GM12878 (cell line): ENCODE results near the gene ASMTL. TPM values are rescaled to one million over a fixed set of nuclear protein-coding genes. Genes with fewer than 3 reads are reported as not detected.
A peak's percentile ranks its signal among the peaks of the same experiment; 100 is the strongest.

ENCODE experiments used
- CBX3 ChIP-seq: fragments of 200-600 bp; sonication (generic); IDR thresholded peaks from 2 replicates; pipeline ENCODE4 v1.6.1; 2016; ENCODE audit warnings: low read depth, borderline replicate concordance
- CHD1 ChIP-seq: IDR thresholded peaks from 2 replicates; pipeline ENCODE4 v1.6.1; 2012; ENCODE audit warnings: low read depth, low read length, improper control_type of control experiment
- JUNB ChIP-seq: IDR thresholded peaks from 2 replicates; pipeline ENCODE4 v1.6.1; 2016; ENCODE audit warnings: antibody characterized with exemption, mild to moderate bottlenecking
- KAT2A ChIP-seq: conservative IDR thresholded peaks from 2 replicates; pipeline ENCODE4 v1.6.1; 2011; ENCODE audit warnings: low read depth, low read length; ENCODE audit not compliant: control insufficient read depth
- NBN ChIP-seq: fragments of 450-650 bp; IDR thresholded peaks from 2 replicates; pipeline ENCODE4 v1.6.1; 2016
- NFYB ChIP-seq: IDR thresholded peaks from 2 replicates; pipeline ENCODE4 v1.6.1; 2011; ENCODE audit warnings: low read depth, mild to moderate bottlenecking, low read length, improper control_type of control experiment, moderate library complexity; ENCODE audit not compliant: insufficient read depth
- NR2C1 ChIP-seq: fragments of 450-650 bp; IDR thresholded peaks from 2 replicates; pipeline ENCODE4 v1.6.1; 2017; ENCODE audit warnings: antibody characterized with exemption, mild to moderate bottlenecking, moderate library complexity
- PAX5 ChIP-seq: IDR thresholded peaks from 2 replicates; pipeline ENCODE4 v1.6.1; 2011; ENCODE audit warnings: low read depth, low read length, borderline replicate concordance
- SMAD1 ChIP-seq: fragments of 450-650 bp; IDR thresholded peaks from 2 replicates; pipeline ENCODE4 v1.6.1; 2018; ENCODE audit warnings: mild to moderate bottlenecking, low read depth; ENCODE audit not compliant: partially characterized antibody
- SUZ12 ChIP-seq: fragments of 200-600 bp; sonication (generic); IDR thresholded peaks from one replicate; pipeline ENCODE4 v1.6.1; 2018; ENCODE audit warnings: antibody characterized with exemption, mild to moderate bottlenecking; ENCODE audit not compliant: unreplicated experiment
- TARDBP ChIP-seq: IDR thresholded peaks from 2 replicates; pipeline ENCODE4 v1.6.1; 2016; ENCODE audit warnings: borderline replicate concordance
- YY1 ChIP-seq: IDR thresholded peaks from 2 replicates; pipeline ENCODE4 v1.6.1; 2011; ENCODE audit warnings: low read depth, mild to moderate bottlenecking, low read length
- ZNF274 ChIP-seq: IDR thresholded peaks from one replicate; pipeline ENCODE4 v1.8.0; 2011; ENCODE audit not compliant: insufficient read length, insufficient read depth
- polyA plus RNA-seq, 11 experiments: library from polyadenylated mRNA; depleted of rRNA in 4 of 11; unstranded in 6 of 11; stranded (reverse) in 5 of 11; fragments of >200 nt; fragmentation: Nextera tagmentation in 4 of 11; fragmentation: Illumina TruSeq in 1 of 11; extraction: Ambion mirVana in 4 of 11; extraction: Trizol in 1 of 11; gene quantifications; 1 replicate in 1 of 11; 2 replicates in 10 of 11; pipeline versions ENCODE4 v1.2.1 to v1.2.3, GENCODE V29; 2011 to 2016; ENCODE audit warnings: inconsistent platforms in 2 of 11, missing spikeins in 2 of 11, low read depth in 1 of 11
- total RNA-seq, 4 experiments: library from RNA; depleted of rRNA in 3 of 4; stranded (reverse); fragments of >200 nt in 3 of 4; fragmentation: Illumina TruSeq in 1 of 4; extraction: Trizol in 1 of 4; gene quantifications; 2 replicates each; pipeline versions ENCODE4 v1.2.1 to v1.2.3, GENCODE V29; 2013 to 2021
- TF ChIP-seq, protein P1 (sequence below): IDR thresholded peaks from 2 replicates; pipeline ENCODE4 v1.6.1; 2011; ENCODE audit warnings: borderline replicate concordance, low read depth, mild to moderate bottlenecking, moderate library complexity, mixed read lengths, low read length; ENCODE audit not compliant: insufficient read depth; ENCODE audit errors: extremely low read length
- TF ChIP-seq, protein P2 (sequence below): fragments of 450-650 bp; IDR thresholded peaks from 2 replicates; pipeline ENCODE4 v1.6.1; 2016; ENCODE audit warnings: mild to moderate bottlenecking
- TF ChIP-seq, protein P3 (sequence below): IDR thresholded peaks from 2 replicates; pipeline ENCODE4 v1.6.1; 2011; ENCODE audit warnings: low read depth, mild to moderate bottlenecking, low read length, moderate library complexity, borderline replicate concordance; ENCODE audit errors: extremely low read depth
- TF ChIP-seq, protein P4 (sequence below), 3 experiments: IDR thresholded peaks in 2 of 3; conservative IDR thresholded peaks in 1 of 3; 2 replicates each; pipeline ENCODE4 v1.5.1; 2011; ENCODE audit warnings: low read depth in 3 of 3, low read length in 3 of 3, mild to moderate bottlenecking in 3 of 3, control low read depth in 2 of 3, moderate library complexity in 2 of 3, inconsistent platforms in 1 of 3, mixed read lengths in 1 of 3; ENCODE audit not compliant: control insufficient read depth in 2 of 3, insufficient read depth in 1 of 3; ENCODE audit errors: extremely low read depth in 1 of 3
- TF ChIP-seq, protein P5 (sequence below): fragments of 450-650 bp; IDR thresholded peaks from 2 replicates; pipeline ENCODE4 v1.6.1; 2017; ENCODE audit warnings: antibody characterized with exemption, mild to moderate bottlenecking, moderate library complexity
- TF ChIP-seq, protein P6 (sequence below): fragments of 450-650 bp; IDR thresholded peaks from 2 replicates; pipeline ENCODE4 v1.6.1; 2017; ENCODE audit warnings: low read depth, mild to moderate bottlenecking, moderate library complexity

The ASMTL gene
- total and polyA plus RNA-seq, 10 of the 15 experiments (the other 5 are each of a cell fraction or from before 2014, with no cell fraction given): 1.6 to 51.9 (median 32.1) TPM

DNA sequence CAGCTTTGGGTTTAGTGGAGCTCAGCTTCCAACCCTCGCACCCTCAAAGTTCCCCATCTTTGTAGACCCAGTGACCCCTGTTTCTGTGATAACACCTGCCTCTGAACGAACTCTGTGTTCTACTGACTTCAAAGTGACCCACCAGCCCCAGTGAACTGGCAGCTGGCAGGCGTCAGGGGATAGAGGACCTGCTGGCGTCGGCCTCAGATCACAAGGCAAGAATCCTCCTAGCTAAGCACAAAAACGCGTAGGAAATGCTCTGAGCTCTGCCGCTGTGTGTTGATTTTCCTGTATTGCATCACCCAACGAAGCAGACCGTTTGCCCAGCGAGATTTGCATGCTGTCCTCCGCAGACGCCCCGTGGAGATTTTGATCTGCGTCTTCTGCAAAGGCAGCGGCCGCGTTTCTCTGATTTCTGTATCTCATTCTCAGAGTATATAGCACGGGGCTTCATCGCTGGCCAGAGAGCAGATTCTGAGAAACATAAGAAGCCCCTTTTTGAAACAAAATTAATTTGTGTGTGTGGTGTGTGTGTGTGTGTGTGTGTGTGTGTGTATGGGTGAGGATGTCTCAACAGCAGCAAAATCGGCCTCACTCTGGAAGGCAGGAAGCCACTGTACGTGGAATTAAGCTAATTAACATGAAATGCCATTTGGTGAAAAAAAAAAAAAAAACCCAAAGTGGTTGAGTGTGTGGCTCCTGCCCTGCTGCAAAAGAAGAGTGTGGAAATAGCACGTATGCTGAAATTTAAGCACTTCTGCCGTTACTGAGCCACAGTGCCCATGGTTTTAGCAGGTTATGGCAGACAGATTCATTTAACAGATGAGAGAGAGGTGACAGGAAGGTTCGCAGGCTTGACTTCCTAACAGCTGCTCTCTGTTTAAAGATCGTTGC is 29.2 kb upstream of the ASMTL start (continued):
- TF ChIP-seq, protein P1, sequence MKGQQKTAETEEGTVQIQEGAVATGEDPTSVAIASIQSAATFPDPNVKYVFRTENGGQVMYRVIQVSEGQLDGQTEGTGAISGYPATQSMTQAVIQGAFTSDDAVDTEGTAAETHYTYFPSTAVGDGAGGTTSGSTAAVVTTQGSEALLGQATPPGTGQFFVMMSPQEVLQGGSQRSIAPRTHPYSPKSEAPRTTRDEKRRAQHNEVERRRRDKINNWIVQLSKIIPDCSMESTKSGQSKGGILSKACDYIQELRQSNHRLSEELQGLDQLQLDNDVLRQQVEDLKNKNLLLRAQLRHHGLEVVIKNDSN: no peak
- TF ChIP-seq, protein P2, sequence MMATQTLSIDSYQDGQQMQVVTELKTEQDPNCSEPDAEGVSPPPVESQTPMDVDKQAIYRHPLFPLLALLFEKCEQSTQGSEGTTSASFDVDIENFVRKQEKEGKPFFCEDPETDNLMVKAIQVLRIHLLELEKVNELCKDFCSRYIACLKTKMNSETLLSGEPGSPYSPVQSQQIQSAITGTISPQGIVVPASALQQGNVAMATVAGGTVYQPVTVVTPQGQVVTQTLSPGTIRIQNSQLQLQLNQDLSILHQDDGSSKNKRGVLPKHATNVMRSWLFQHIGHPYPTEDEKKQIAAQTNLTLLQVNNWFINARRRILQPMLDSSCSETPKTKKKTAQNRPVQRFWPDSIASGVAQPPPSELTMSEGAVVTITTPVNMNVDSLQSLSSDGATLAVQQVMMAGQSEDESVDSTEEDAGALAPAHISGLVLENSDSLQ: peak; percentile 37
- TF ChIP-seq ZNF274 (no peak), KAT2A (no peak), NFYB (no peak), JUNB (0 out of 2 replicates have a peak, but pooled peaks have one; percentile 12), PAX5 (peak; percentile 70; the same call in 1 of the 2 replicates), SUZ12 (no peak), CHD1 (peak; percentile 73; the same call in 1 of the 2 replicates), NR2C1 (no peak), YY1 (peak; percentile 27; the same call in 1 of the 2 replicates), CBX3 (no peak), TARDBP (no peak), SMAD1 (peak; percentile 24), NBN (peak; percentile 92)
- TF ChIP-seq, protein P3, sequence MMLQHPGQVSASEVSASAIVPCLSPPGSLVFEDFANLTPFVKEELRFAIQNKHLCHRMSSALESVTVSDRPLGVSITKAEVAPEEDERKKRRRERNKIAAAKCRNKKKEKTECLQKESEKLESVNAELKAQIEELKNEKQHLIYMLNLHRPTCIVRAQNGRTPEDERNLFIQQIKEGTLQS: 0 out of 2 replicates have a peak, but pooled peaks have one; percentile 25
- TF ChIP-seq, protein P4, sequence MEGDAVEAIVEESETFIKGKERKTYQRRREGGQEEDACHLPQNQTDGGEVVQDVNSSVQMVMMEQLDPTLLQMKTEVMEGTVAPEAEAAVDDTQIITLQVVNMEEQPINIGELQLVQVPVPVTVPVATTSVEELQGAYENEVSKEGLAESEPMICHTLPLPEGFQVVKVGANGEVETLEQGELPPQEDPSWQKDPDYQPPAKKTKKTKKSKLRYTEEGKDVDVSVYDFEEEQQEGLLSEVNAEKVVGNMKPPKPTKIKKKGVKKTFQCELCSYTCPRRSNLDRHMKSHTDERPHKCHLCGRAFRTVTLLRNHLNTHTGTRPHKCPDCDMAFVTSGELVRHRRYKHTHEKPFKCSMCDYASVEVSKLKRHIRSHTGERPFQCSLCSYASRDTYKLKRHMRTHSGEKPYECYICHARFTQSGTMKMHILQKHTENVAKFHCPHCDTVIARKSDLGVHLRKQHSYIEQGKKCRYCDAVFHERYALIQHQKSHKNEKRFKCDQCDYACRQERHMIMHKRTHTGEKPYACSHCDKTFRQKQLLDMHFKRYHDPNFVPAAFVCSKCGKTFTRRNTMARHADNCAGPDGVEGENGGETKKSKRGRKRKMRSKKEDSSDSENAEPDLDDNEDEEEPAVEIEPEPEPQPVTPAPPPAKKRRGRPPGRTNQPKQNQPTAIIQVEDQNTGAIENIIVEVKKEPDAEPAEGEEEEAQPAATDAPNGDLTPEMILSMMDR (IDR thresholded peaks at IDR 0.05 in 2 of 3, conservative IDR thresholded peaks at IDR 0.05 in 1 of 3; ENCODE audit: control insufficient read depth in 2 of 3, extremely low read depth in 1 of 3, insufficient read depth in 1 of 3, low read depth in 3 of 3, low read length in 3 of 3): peak; percentile 14 to 20 (median 17); a peak in 1 of 6 replicates
- TF ChIP-seq, protein P5, sequence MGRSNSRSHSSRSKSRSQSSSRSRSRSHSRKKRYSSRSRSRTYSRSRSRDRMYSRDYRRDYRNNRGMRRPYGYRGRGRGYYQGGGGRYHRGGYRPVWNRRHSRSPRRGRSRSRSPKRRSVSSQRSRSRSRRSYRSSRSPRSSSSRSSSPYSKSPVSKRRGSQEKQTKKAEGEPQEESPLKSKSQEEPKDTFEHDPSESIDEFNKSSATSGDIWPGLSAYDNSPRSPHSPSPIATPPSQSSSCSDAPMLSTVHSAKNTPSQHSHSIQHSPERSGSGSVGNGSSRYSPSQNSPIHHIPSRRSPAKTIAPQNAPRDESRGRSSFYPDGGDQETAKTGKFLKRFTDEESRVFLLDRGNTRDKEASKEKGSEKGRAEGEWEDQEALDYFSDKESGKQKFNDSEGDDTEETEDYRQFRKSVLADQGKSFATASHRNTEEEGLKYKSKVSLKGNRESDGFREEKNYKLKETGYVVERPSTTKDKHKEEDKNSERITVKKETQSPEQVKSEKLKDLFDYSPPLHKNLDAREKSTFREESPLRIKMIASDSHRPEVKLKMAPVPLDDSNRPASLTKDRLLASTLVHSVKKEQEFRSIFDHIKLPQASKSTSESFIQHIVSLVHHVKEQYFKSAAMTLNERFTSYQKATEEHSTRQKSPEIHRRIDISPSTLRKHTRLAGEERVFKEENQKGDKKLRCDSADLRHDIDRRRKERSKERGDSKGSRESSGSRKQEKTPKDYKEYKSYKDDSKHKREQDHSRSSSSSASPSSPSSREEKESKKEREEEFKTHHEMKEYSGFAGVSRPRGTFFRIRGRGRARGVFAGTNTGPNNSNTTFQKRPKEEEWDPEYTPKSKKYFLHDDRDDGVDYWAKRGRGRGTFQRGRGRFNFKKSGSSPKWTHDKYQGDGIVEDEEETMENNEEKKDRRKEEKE: no peak
- TF ChIP-seq, protein P6, sequence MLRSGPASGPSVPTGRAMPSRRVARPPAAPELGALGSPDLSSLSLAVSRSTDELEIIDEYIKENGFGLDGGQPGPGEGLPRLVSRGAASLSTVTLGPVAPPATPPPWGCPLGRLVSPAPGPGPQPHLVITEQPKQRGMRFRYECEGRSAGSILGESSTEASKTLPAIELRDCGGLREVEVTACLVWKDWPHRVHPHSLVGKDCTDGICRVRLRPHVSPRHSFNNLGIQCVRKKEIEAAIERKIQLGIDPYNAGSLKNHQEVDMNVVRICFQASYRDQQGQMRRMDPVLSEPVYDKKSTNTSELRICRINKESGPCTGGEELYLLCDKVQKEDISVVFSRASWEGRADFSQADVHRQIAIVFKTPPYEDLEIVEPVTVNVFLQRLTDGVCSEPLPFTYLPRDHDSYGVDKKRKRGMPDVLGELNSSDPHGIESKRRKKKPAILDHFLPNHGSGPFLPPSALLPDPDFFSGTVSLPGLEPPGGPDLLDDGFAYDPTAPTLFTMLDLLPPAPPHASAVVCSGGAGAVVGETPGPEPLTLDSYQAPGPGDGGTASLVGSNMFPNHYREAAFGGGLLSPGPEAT: peak; percentile 67
